Hepatocyte (in vitro differentiated cells): Measurements from ENCODE around the gene SND1.

Experiments used
- CTCF ChIP-seq: fragments of 200-600 bp; sonication (generic); IDR thresholded peaks from 2 replicates; pipeline ENCODE4 v1.5.1; 2016; ENCODE audit warnings: antibody characterized with exemption, mild to moderate bottlenecking; ENCODE audit not compliant: poor library complexity
- EZH2 ChIP-seq: fragments of 200-600 bp; sonication (generic); IDR thresholded peaks from 2 replicates; pipeline ENCODE4 v1.6.1; 2016; ENCODE audit warnings: antibody characterized with exemption, mild to moderate bottlenecking, borderline replicate concordance

GRCh38 chr7:128115336-128115820, 463.4 kb downstream of the SND1 start:
- no peak for TF ChIP-seq CTCF
- no peak for TF ChIP-seq EZH2
